SK-N-SH (cell line): ENCODE results near the gene FLYWCH2. TPM values are rescaled to one million over a fixed set of nuclear protein-coding genes. Genes with fewer than 3 reads are reported as not detected.

Experiments
- CTCF ChIA-PET: fragments of 300-600, 350-600 bp; formaldehyde crosslinking; extraction: SDS; loops from one replicate; lab custom pipeline; 2021; lab: Yijun Ruan, JAX
- POLR2A ChIA-PET: fragments of 350-600 bp; sonication (Branson Sonifier 250); formaldehyde crosslinking; extraction: SDS; loops from one replicate; lab custom pipeline; 2020; ENCODE audit warnings: antibody characterized with exemption, inconsistent platforms; lab: Yijun Ruan, JAX
- DNase-seq: peaks from one replicate; pipeline ENCODE4 v3.0.0; 2012
- H2AFZ ChIP-seq: fragments of 200-600 bp; sonication (generic); 2 replicates; pipeline ENCODE4 v1.8.1; 2016; ENCODE audit warnings: antibody characterized with exemption, mild to moderate bottlenecking, low read depth
- H3F3A ChIP-seq: fragments of 200-600 bp; sonication (generic); replicated peaks from 2 replicates; pipeline ENCODE3; 2016; ENCODE audit warnings: antibody characterized with exemption, mild to moderate bottlenecking; ENCODE audit not compliant: insufficient read depth
- H3K27ac ChIP-seq, 2 experiments: fragments of 200-500 bp in 1 of 2; fragments of 200-600 bp in 1 of 2; sonication (Bioruptor generic) in 1 of 2; sonication (generic), shearing (Covaris generic) in 1 of 2; 2 replicates each; pipeline versions ENCODE4 v1.5.1 to v1.6.1; 2014 to 2016; ENCODE audit warnings: low read depth in 2 of 2, inconsistent platforms in 1 of 2, low read length in 1 of 2, mild to moderate bottlenecking in 1 of 2, mixed read lengths in 1 of 2
- H3K27me3 ChIP-seq: fragments of 200-600 bp; sonication (generic), shearing (Covaris generic); 2 replicates; pipeline ENCODE4 v1.6.1; 2016; ENCODE audit warnings: mixed run types; ENCODE audit not compliant: insufficient read depth
- H3K36me3 ChIP-seq, 2 experiments: fragments of 200-500 bp in 1 of 2; fragments of 200-600 bp in 1 of 2; sonication (Bioruptor generic) in 1 of 2; sonication (generic) in 1 of 2; replicated peaks in 1 of 2; 2 replicates each; pipeline versions ENCODE3 to v1.5.1; 2014 to 2016; ENCODE audit warnings: low read length in 1 of 2, mild to moderate bottlenecking in 1 of 2; ENCODE audit not compliant: insufficient read depth in 2 of 2, control insufficient read depth in 1 of 2
- H3K4me1 ChIP-seq, 2 experiments: fragments of 200-500 bp in 1 of 2; fragments of 200-600 bp in 1 of 2; sonication (Bioruptor generic) in 1 of 2; sonication (generic), shearing (Covaris generic) in 1 of 2; 2 replicates each; pipeline versions ENCODE4 v1.5.1 to v1.6.1; 2014 to 2016; ENCODE audit warnings: low read depth in 1 of 2, low read length in 1 of 2, mixed run types in 1 of 2; ENCODE audit not compliant: insufficient read depth in 2 of 2, control insufficient read depth in 1 of 2
- H3K4me2 ChIP-seq: fragments of 200-600 bp; sonication (generic), shearing (Covaris generic); 2 replicates; pipeline ENCODE4 v1.6.1; 2017; ENCODE audit warnings: mixed run types
- H3K4me3 ChIP-seq, 2 experiments: fragments of 200-500 bp in 1 of 2; fragments of 200-600 bp in 1 of 2; sonication (Bioruptor generic) in 1 of 2; sonication (generic), shearing (Covaris generic) in 1 of 2; 2 replicates each; pipeline versions ENCODE4 v1.5.1 to v1.8.1; 2014 to 2016; ENCODE audit warnings: low read depth in 2 of 2, inconsistent platforms in 1 of 2, low read length in 1 of 2, mild to moderate bottlenecking in 1 of 2, mixed read lengths in 1 of 2, moderate library complexity in 1 of 2
- H3K79me2 ChIP-seq: fragments of 200-600 bp; sonication (generic); 2 replicates; pipeline ENCODE4 v1.8.1; 2017; ENCODE audit warnings: mild to moderate bottlenecking; ENCODE audit not compliant: insufficient read depth
- H3K9ac ChIP-seq: fragments of 200-600 bp; sonication (generic); 2 replicates; pipeline ENCODE4 v1.6.1; 2017; ENCODE audit warnings: mixed run types
- H3K9me2 ChIP-seq: fragments of 200-600 bp; sonication (generic); 2 replicates; pipeline ENCODE4 v1.6.1; 2017; ENCODE audit warnings: mixed run types
- H3K9me3 ChIP-seq: fragments of 200-600 bp; sonication (generic); 2 replicates; pipeline ENCODE4 v1.6.1; 2017; ENCODE audit warnings: mixed run types, mild to moderate bottlenecking, moderate library complexity
- H4K20me1 ChIP-seq: fragments of 200-600 bp; sonication (generic); 2 replicates; pipeline ENCODE4 v1.6.1; 2017; ENCODE audit warnings: mild to moderate bottlenecking, mixed run types; ENCODE audit not compliant: insufficient read depth
- CHD2 ChIP-seq: fragments of 150-350 bp; IDR thresholded peaks from 2 replicates; pipeline ENCODE4 v1.6.1; 2018; ENCODE audit warnings: low read length; ENCODE audit not compliant: partially characterized antibody
- CTCF ChIP-seq: fragments of 200-600 bp; sonication (generic); IDR thresholded peaks from 2 replicates; pipeline ENCODE4 v1.6.1; 2017; ENCODE audit warnings: antibody characterized with exemption, mild to moderate bottlenecking, moderate library complexity
- FOSL2 ChIP-seq: IDR thresholded peaks from 2 replicates; pipeline ENCODE4 v1.4.0; 2012; ENCODE audit warnings: low read depth, mild to moderate bottlenecking, moderate library complexity, borderline replicate concordance
- FOXM1 ChIP-seq: IDR thresholded peaks from 2 replicates; pipeline ENCODE4 v1.4.0; 2012; ENCODE audit warnings: low read depth, mild to moderate bottlenecking
- GABPA ChIP-seq: IDR thresholded peaks from 2 replicates; pipeline ENCODE4 v1.4.0; 2012; ENCODE audit warnings: low read depth, mild to moderate bottlenecking
- JUND ChIP-seq: IDR thresholded peaks from 2 replicates; pipeline ENCODE4 v1.4.0; 2012
- MXI1 ChIP-seq: IDR thresholded peaks from 2 replicates; pipeline ENCODE4 v1.6.1; 2012; ENCODE audit warnings: mild to moderate bottlenecking, low read depth, low read length, improper control_type of control experiment
- NFIC ChIP-seq: IDR thresholded peaks from 2 replicates; pipeline ENCODE4 v1.4.0; 2012; ENCODE audit warnings: borderline replicate concordance
- NRF1 ChIP-seq: IDR thresholded peaks from 2 replicates; pipeline ENCODE4 v1.6.1; 2012; ENCODE audit warnings: low read depth, mild to moderate bottlenecking, low read length
- PBX3 ChIP-seq: IDR thresholded peaks from 2 replicates; pipeline ENCODE4; 2012
- POLR2AphosphoS5 ChIP-seq: IDR thresholded peaks from 2 replicates; pipeline ENCODE4 v1.6.1; 2012; ENCODE audit warnings: low read depth, low read length
- RFX5 ChIP-seq: IDR thresholded peaks from 2 replicates; pipeline ENCODE4 v1.6.1; 2012; ENCODE audit warnings: mild to moderate bottlenecking, improper control_type of control experiment, low read length
- RXRA ChIP-seq: IDR thresholded peaks from 2 replicates; pipeline ENCODE4 v1.4.0; 2012; ENCODE audit warnings: low read depth, mild to moderate bottlenecking, borderline replicate concordance
- SMC3 ChIP-seq: IDR thresholded peaks from 2 replicates; pipeline ENCODE4 v1.6.1; 2012; ENCODE audit warnings: low read depth, low read length, improper control_type of control experiment
- TCF12 ChIP-seq: IDR thresholded peaks from 2 replicates; pipeline ENCODE4 v1.4.0; 2012
- USF2 ChIP-seq: fragments of 150-350 bp; IDR thresholded peaks from 2 replicates; pipeline ENCODE4 v1.6.1; 2017; ENCODE audit warnings: antibody characterized with exemption, low read length, low read depth, borderline replicate concordance
- YY1 ChIP-seq: IDR thresholded peaks from 2 replicates; pipeline ENCODE4 v1.4.0; 2012; ENCODE audit warnings: low read depth, mild to moderate bottlenecking
- ZBTB33 ChIP-seq: IDR thresholded peaks from 2 replicates; pipeline ENCODE4 v1.4.0; 2012; ENCODE audit warnings: low read depth, borderline replicate concordance
- WGBS: methylation state at CpG from one replicate; pipeline ENCODE4 v1.1.6; 2017; ENCODE audit warnings: low lambda C conversion rate; 5-methylcytosine and 5-hydroxymethylcytosine counted together
- polyA plus RNA-seq, 3 experiments: library from polyadenylated mRNA; depleted of rRNA; stranded (reverse); fragments of >200 nt; gene quantifications; 2 replicates each; pipeline ENCODE4 v1.2.3, GENCODE V29; 2012

Gene FLYWCH2
- polyA plus RNA-seq, 1 of the 3 experiments (the other 2 are of a cell fraction), result 64.8 TPM

- Histone ChIP-seq H3K27me3 (no peaks in the 10 kb centered on the region), H3K4me1 (peaks cover 0 to 5% of the 10 kb centered on the region in 2 experiments; a peak in 1 of 4 replicates), H3K9me3 (no peaks in the 10 kb centered on the region), H3K27ac (no peak overlapping the region), H3K36me3 (peaks cover 7 to 16% of the 10 kb centered on the region in 2 experiments), H3K9ac (no peak overlapping the region), H3K79me2 (peaks cover 9% of the 10 kb centered on the region; the same call in 1 of the 2 replicates), H3K9me2 (no peaks in the 10 kb centered on the region), H3K4me3 (peak overlapping the region in 1 of 2 experiments; percentile 37; a peak in 1 of 4 replicates), H2AFZ (no peak overlapping the region), H3F3A (peaks cover 5% of the 10 kb centered on the region), H4K20me1 (no peaks in the 10 kb centered on the region), H3K4me2 (no peak overlapping the region; the same call in 1 of the 2 replicates)
- DNase-seq, result no peak
- 88% methylated on average over 5 of the region's 5 CpGs for WGBS
- ChIA-PET CTCF (interaction anchor here (0.5 to 3.6 kb wide), 41 partner anchors 10 to 412 kb away, joined by 3 to 54 read pairs (median 5); partner anchors contain the start of genes FLYWCH1, FLYWCH2, PAQR4 and PRSS27), POLR2A (no interaction called here)
- TF ChIP-seq RFX5, result no peak
- no peak for TF ChIP-seq CTCF
- no peak for TF ChIP-seq YY1
- no peak for TF ChIP-seq USF2
- TF ChIP-seq TCF12, result no peak
- no peak for TF ChIP-seq POLR2AphosphoS5
- TF ChIP-seq FOSL2, result no peak
- no peak for TF ChIP-seq PBX3
Measured at GRCh38 chr16:2926650-2926999, 43.6 kb downstream of the FLYWCH2 start.

GRCh38 chr16:2927010-2927646 is 44.1 kb downstream of the FLYWCH2 start:
- H3K27ac ChIP-seq, result no peak overlapping the region
- H3K9me3 ChIP-seq, result no peaks in the 10 kb centered on the region
- 17% methylated on average over 12 of the region's 19 CpGs for whole genome bisulfite sequencing
- no peaks in the 10 kb centered on the region for H3K27me3 ChIP-seq
- peaks cover 0 to 5% of the 10 kb centered on the region in 2 experiments; a peak in 1 of 4 replicates for H3K4me1 ChIP-seq
- H3K4me2 ChIP-seq, result no peak overlapping the region; the same call in 1 of the 2 replicates
- POLR2A ChIA-PET, result no interaction called here
- peaks cover 5 to 16% of the 10 kb centered on the region in 2 experiments for H3K36me3 ChIP-seq
- peaks cover 5% of the 10 kb centered on the region; the same call in 1 of the 2 replicates for H3K79me2 ChIP-seq
- H3K9me2 ChIP-seq, result no peaks in the 10 kb centered on the region
- no peak overlapping the region for H2AFZ ChIP-seq
- CTCF ChIA-PET, result interaction anchor here (0.5 to 3.6 kb wide), 51 partner anchors 8 to 435 kb away, joined by 3 to 54 read pairs (median 5); partner anchors contain the start of genes FLYWCH1, FLYWCH2, KREMEN2 and PAQR4
- DNase-seq, result peak; percentile 86
- H3K9ac ChIP-seq, result no peak overlapping the region
- peaks cover 5% of the 10 kb centered on the region for H3F3A ChIP-seq
- no peaks in the 10 kb centered on the region for H4K20me1 ChIP-seq
- H3K4me3 ChIP-seq, result peak overlapping the region in 1 of 2 experiments; percentile 37; a peak in 1 of 4 replicates
- TF ChIP-seq SMC3 (peak; percentile 67), NFIC (no peak), CTCF (peak; percentile 94), MXI1 (peak; percentile 79), NRF1 (no peak), CHD2 (no peak), YY1 (no peak), PBX3 (no peak), GABPA (no peak), RXRA (no peak), ZBTB33 (no peak), FOXM1 (no peak), JUND (no peak)
